ENCODE results near the gene SPOCK1. TPM values are rescaled to one million over a fixed set of nuclear protein-coding genes. Genes with fewer than 3 reads are reported as not detected.

The SPOCK1 gene
- polyA plus RNA-seq, 1 experiment = 76.0 TPM

DNA sequence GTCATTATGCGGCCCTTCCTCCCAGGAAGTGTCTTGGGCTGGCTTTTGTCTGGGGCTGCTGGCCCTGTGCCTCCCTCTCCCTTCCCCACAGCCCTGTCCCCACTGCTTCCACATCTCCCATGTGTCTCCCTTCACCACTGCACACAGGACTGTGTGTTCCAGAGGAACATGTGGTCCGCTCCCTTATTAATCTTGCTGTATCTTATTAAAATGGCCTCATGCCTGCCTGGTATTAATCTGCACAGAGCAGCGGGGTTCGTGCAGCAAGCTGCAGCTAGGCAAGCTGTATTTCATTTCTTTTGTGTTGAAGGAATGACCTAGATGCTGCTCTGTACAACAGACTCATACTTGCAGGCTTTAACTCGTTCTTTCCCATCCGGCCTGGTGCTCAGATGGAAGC is 130.5 kb downstream of the SPOCK1 start:
- TF ChIP-seq, protein P1, sequence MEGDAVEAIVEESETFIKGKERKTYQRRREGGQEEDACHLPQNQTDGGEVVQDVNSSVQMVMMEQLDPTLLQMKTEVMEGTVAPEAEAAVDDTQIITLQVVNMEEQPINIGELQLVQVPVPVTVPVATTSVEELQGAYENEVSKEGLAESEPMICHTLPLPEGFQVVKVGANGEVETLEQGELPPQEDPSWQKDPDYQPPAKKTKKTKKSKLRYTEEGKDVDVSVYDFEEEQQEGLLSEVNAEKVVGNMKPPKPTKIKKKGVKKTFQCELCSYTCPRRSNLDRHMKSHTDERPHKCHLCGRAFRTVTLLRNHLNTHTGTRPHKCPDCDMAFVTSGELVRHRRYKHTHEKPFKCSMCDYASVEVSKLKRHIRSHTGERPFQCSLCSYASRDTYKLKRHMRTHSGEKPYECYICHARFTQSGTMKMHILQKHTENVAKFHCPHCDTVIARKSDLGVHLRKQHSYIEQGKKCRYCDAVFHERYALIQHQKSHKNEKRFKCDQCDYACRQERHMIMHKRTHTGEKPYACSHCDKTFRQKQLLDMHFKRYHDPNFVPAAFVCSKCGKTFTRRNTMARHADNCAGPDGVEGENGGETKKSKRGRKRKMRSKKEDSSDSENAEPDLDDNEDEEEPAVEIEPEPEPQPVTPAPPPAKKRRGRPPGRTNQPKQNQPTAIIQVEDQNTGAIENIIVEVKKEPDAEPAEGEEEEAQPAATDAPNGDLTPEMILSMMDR (IDR thresholded peaks at IDR 0.05; ENCODE audit: low read depth, low read length) = no peak
- DNase-seq (ENCODE audit: low read depth, low spot score) = no peak
- ChIA-PET CTCF (no interaction called here), POLR2A (no interaction called here)
- no peaks in the 10 kb centered on the region for H3K9me3 ChIP-seq (ENCODE audit: control insufficient read depth, insufficient read depth, low read length)
- H3K27me3 ChIP-seq (ENCODE audit: control insufficient read depth, insufficient read depth, low read length) = peaks cover 3% of the 10 kb centered on the region
- no peak overlapping the region for H3K4me3 ChIP-seq (ENCODE audit: low read depth, low read length)
- no peak overlapping the region for H3K27ac ChIP-seq (ENCODE audit: low read depth, low read length)

DNA sequence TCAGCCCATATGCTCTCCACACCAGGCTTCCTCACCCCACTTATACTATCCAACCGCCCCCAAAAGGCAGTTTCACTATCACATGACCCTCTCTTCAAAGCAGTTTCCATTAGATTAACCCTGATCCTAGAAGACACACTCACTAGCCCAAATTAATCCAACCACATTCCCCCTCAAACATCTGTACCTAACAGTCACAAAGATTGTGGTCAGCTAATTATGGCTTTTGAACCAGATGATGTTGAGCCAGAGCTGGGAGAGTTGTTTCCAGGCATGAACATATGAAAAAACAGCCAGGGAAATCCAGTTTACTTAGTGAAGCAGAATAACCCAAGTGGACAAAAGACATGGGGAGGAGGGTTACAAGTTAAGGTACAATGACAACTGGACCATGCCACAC is 131.2 kb downstream of the SPOCK1 start:
- DNase-seq (ENCODE audit: low read depth, low spot score) = no peak
- H3K4me3 ChIP-seq (ENCODE audit: low read depth, low read length) = no peak overlapping the region
- no peak overlapping the region for H3K27ac ChIP-seq (ENCODE audit: low read depth, low read length)
- TF ChIP-seq, protein P1 (IDR thresholded peaks at IDR 0.05; ENCODE audit: low read depth, low read length) = no peak
- peaks cover 3% of the 10 kb centered on the region for H3K27me3 ChIP-seq (ENCODE audit: control insufficient read depth, insufficient read depth, low read length)
- ChIA-PET POLR2A (no interaction called here), CTCF (no interaction called here)
- no peaks in the 10 kb centered on the region for H3K9me3 ChIP-seq (ENCODE audit: control insufficient read depth, insufficient read depth, low read length)

DNA sequence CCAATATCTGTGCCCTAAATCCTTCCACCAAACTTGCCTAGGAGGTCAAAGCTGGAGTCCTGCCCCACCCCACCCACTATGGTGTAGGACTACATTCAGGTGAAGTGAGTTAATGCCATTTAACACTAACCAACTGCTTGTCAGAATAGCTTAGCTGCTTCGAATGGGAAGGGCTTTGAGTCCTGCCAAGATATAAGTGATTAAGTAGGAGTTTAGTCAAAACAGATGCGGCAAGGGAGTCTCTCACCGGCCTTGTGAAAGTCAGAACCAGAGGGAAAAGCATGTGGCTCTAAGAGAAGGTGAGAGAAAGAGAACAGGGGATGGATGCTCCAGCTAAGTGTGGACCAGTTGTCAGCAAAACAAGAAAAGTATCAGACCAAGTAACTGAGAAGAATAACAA is 132.6 kb downstream of the SPOCK1 start:
- CTCF ChIA-PET = interaction anchor here (2.1 kb wide), 1 partner anchor 21 kb away, joined by 8 read pairs; no protein-coding TSS in a partner anchor
- no peak for DNase-seq (ENCODE audit: low read depth, low spot score)
- TF ChIP-seq, protein P1 (IDR thresholded peaks at IDR 0.05; ENCODE audit: low read depth, low read length) = no peak
- Histone ChIP-seq H3K4me3 (ENCODE audit: low read depth, low read length) (no peak overlapping the region), H3K27me3 (ENCODE audit: control insufficient read depth, insufficient read depth, low read length) (peaks cover 3% of the 10 kb centered on the region), H3K9me3 (ENCODE audit: control insufficient read depth, insufficient read depth, low read length) (no peaks in the 10 kb centered on the region), H3K27ac (ENCODE audit: low read depth, low read length) (no peak overlapping the region)
- POLR2A ChIA-PET = no interaction called here

DNA sequence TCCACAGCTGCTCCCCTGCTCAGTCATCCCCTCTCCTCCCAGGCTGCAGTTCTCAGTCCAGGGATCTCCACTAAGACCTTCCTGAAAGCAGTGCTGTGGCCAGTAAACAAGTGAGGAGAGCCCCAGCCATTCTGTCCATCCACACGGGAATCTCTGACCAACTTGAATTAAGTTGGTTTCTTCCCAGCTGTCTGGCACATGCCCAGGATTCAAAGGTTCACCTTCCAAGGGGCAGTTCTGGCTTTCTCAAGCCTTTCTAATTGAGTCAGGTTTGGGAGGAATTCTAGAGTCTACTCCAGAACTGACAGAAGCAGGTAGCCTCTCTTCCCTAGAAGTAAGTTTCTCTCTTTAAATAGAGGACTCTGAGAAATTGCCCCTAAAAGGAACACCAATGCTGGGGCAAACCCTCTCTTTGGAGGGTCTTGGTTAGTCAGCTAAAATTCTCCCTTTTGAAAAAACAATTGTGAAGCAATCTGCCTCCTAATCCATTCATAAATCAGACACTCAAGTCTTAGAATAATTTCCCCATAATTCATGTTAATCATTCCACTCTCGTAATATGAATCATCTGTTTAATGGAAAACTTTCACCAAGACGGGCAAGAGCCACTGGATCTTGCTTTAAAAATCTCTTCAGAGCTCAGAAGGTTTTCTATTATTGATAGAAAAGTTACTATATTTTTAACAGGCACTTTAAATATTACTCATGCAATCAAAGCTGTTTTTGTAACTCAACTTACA is 133.8 kb downstream of the SPOCK1 start:
- ChIA-PET CTCF (interaction anchor here (0.6 to 2.1 kb wide), 3 partner anchors 20 to 377 kb away, joined by 6 to 8 read pairs (median 6); no protein-coding TSS in a partner anchor), POLR2A (no interaction called here)
- Histone ChIP-seq H3K4me3 (ENCODE audit: low read depth, low read length) (no peak overlapping the region), H3K9me3 (ENCODE audit: control insufficient read depth, insufficient read depth, low read length) (no peaks in the 10 kb centered on the region), H3K27me3 (ENCODE audit: control insufficient read depth, insufficient read depth, low read length) (peaks cover 3% of the 10 kb centered on the region), H3K27ac (ENCODE audit: low read depth, low read length) (no peak overlapping the region)
- no peak for DNase-seq (ENCODE audit: low read depth, low spot score)
- TF ChIP-seq, protein P1 (IDR thresholded peaks at IDR 0.05; ENCODE audit: low read depth, low read length) = no peak

DNA sequence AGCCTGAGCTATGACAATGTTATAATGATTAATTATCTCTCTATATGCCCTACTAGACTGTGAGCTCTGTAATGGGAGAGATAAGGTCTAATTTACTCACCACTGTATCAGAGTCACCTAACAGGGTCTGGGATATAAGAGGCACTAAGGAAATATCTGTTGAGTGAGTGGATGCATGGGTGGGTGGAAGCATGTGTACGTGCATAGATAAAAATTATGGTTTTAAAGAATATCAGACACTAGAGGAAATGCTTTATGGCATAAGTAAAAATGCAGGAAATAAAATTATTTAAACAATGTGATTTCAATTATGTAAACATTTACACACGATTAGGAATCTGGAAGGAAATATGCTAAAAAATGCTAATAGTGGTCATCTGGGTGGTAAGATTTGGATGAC is 137.8 kb downstream of the SPOCK1 start:
- TF ChIP-seq, protein P1 (IDR thresholded peaks at IDR 0.05; ENCODE audit: low read depth, low read length) = no peak
- no peak overlapping the region for H3K27ac ChIP-seq (ENCODE audit: low read depth, low read length)
- CTCF ChIA-PET = interaction anchor here (1.1 kb wide), 1 partner anchor 41 kb away, joined by 3 read pairs; no protein-coding TSS in a partner anchor
- H3K9me3 ChIP-seq (ENCODE audit: control insufficient read depth, insufficient read depth, low read length) = no peaks in the 10 kb centered on the region
- H3K4me3 ChIP-seq (ENCODE audit: low read depth, low read length) = no peak overlapping the region
- H3K27me3 ChIP-seq (ENCODE audit: control insufficient read depth, insufficient read depth, low read length) = peaks cover under 1% of the 10 kb centered on the region
- POLR2A ChIA-PET = no interaction called here
- no peak for DNase-seq (ENCODE audit: low read depth, low spot score)

Data from AG04450 (cell line).